ENCODE data around the gene UBQLN4.
A peak's percentile ranks its signal among the peaks of the same experiment; 100 is the strongest.

The UBQLN4 gene

DNA sequence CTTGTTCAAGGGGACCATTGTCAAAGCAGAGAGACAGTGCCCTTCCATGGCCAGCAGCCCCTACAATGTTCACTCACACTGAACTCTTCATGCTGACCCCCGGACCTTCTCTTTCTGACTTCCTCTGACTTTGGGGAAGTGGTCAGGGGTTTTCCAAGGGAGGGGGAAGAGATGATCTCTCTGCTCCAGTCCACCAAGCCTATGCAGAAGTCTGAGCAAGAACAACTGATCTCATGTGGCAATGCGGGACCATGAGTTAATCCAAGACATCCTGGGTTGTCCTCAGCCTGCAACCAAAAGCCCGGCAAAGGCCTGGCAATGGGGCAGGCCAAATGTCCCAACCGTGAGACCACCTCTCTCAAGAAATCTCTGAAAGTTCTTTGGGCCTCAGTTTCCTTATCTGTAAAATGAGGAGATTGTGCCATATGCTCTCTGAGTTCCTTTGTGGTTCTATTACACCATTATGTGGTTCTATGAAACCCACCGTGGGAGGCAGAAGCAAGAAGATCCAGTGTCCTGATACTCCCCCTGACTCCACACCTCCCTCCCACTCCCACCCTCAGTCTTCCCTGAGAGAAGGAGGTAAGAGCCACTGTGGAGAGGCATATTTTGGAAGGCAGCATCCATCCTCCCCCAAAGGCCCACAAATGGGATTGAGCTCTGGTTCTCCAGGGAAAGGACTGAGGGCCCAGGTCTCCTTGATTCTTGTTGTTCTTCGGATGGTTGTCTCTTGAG is 63.4 kb downstream of the UBQLN4 start:
- Mint-ChIP-seq H3K4me1 (peaks cover 14% of the 10 kb centered on the region), H3K9me3 (no peaks in the 10 kb centered on the region), H3K27ac (ENCODE audit: low read depth) (no peak overlapping the region), H3K36me3 (ENCODE audit: insufficient read depth) (no peaks in the 10 kb centered on the region), H3K27me3 (no peaks in the 10 kb centered on the region), H3K4me3 (no peak overlapping the region)
- DNase-seq (ENCODE audit: low spot score in 2 of 2) (no peak), ATAC-seq (replicated peaks; ENCODE audit: extremely low read depth, poor library complexity, severe bottlenecking) (peak; percentile 29)

DNA sequence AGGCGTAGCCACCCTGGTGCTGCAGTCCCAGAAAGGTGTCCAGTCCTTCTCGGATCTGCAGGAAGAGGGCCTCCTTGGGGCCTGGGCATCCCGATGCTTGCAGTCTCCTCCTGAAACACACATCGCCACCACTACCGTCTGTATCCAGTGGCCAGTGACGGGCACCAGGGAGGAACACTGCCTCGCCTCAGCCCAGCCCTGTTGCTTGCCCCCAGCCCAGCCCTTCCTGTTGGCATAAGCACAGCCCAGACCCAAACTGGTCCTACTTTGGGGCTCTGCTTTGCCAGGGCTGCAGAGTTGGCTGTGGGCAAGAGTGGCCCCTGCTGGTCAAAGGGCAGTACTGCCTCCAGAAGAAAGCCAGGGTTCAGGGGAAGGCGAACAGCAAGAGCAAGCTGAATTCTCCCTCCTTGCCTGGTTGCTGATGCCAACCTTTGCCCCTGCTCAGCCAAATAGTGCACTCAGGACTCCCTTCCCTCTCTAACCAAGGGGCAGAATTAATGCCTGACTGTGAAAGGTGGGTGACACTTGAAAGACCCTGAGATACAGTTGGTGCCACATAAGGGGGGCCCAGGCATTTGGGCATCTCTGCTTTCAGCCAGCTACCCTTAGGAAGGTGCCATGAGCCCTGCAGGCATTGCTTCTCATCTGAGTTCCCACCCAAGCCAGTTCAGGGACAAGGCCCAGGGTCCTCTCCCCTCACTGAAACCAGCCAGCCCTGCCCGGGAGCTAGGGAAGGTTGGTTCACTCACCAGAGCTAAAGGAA is 64.2 kb downstream of the UBQLN4 start:
- Mint-ChIP-seq H3K36me3 (ENCODE audit: insufficient read depth) (no peaks in the 10 kb centered on the region), H3K4me1 (peaks cover 16% of the 10 kb centered on the region), H3K27me3 (no peaks in the 10 kb centered on the region), H3K4me3 (peak overlapping the region; percentile 34), H3K9me3 (no peaks in the 10 kb centered on the region), H3K27ac (ENCODE audit: low read depth) (no peak overlapping the region)
- ATAC-seq (replicated peaks; ENCODE audit: extremely low read depth, poor library complexity, severe bottlenecking) (peak; percentile 94), DNase-seq (ENCODE audit: low spot score in 2 of 2) (peak; percentile 76 to 79)

Measured in central memory CD8-positive, alpha-beta T cell (primary cell).